Choroid plexus epithelial cell (primary cell): ENCODE results near the gene DPP6.

Source experiments
- DNase-seq: peaks from one replicate; pipeline ENCODE4 v3.0.0-alpha.2; 2010; ENCODE audit warnings: low read depth
- H3K4me3 ChIP-seq: 2 replicates; pipeline ENCODE4 v1.5.1; 2011; ENCODE audit warnings: low read depth, mild to moderate bottlenecking, control low read depth, low read length, moderate library complexity
- TF ChIP-seq, protein P1 (sequence below): conservative IDR thresholded peaks from 2 replicates; pipeline ENCODE4 v1.5.1; 2011; ENCODE audit warnings: low read depth, mild to moderate bottlenecking, control low read depth, inconsistent platforms, low read length, moderate library complexity

DPP6 gene

DNA sequence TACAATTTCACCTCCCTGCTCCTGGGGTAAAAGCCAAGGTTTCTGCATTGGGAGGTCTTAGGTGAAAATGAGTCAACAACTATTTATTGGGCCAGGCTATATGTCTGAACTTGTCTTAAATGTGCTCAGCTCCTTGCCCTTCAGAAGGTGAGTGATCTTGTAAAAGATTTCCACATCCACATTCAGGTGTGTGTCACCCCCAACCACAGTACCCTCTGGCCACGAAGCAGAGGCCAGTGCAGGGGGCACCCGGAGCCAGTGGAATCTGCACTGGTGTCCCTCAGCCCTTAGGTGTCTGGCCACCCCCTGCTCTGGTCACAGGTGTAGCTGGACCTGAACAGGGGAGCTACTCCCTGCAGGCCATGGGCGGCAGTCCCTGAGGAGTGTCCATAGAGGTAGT lies 752.3 kb downstream of the DPP6 start:
- no peak overlapping the region for H3K4me3 ChIP-seq
- DNase-seq = no peak
- TF ChIP-seq, protein P1, sequence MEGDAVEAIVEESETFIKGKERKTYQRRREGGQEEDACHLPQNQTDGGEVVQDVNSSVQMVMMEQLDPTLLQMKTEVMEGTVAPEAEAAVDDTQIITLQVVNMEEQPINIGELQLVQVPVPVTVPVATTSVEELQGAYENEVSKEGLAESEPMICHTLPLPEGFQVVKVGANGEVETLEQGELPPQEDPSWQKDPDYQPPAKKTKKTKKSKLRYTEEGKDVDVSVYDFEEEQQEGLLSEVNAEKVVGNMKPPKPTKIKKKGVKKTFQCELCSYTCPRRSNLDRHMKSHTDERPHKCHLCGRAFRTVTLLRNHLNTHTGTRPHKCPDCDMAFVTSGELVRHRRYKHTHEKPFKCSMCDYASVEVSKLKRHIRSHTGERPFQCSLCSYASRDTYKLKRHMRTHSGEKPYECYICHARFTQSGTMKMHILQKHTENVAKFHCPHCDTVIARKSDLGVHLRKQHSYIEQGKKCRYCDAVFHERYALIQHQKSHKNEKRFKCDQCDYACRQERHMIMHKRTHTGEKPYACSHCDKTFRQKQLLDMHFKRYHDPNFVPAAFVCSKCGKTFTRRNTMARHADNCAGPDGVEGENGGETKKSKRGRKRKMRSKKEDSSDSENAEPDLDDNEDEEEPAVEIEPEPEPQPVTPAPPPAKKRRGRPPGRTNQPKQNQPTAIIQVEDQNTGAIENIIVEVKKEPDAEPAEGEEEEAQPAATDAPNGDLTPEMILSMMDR = no peak

- TF ChIP-seq, protein P1 = no peak
- H3K4me3 ChIP-seq = no peak overlapping the region
- DNase-seq = no peak
Measured at GRCh38 chr7:154812027-154812426, 759.8 kb downstream of the DPP6 start.

DNA sequence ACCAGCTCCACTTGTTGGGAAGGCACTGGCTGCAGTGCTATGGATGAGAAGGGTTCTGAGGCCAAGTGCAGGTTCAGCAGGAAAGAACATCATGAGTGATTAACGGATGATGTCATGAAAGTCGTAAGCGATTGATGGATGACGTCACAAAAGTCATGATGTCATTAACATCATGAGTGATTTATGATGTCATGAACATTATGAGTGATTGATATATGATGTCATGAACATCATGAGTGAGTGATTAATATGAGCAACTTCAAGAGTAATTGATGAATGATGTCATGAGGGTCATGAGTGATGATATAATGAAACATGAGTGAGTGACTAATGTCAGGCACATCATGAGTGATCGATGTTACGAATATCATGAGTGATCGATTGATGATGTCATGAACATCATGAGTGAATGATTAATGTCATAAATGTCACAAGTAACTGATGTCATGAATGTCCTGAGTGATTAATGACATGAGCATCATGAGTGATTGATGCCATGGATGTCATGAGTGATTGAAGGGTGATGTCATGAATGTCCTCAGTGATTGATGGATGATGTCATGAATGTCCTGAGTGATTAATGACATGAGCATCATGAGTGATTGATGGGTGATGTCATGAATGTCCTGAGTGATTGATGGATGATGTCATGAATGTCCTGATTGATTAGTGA lies 765.2 kb downstream of the DPP6 start:
- DNase-seq = no peak
- H3K4me3 ChIP-seq = no peak overlapping the region
- TF ChIP-seq, protein P1 = no peak

DNA sequence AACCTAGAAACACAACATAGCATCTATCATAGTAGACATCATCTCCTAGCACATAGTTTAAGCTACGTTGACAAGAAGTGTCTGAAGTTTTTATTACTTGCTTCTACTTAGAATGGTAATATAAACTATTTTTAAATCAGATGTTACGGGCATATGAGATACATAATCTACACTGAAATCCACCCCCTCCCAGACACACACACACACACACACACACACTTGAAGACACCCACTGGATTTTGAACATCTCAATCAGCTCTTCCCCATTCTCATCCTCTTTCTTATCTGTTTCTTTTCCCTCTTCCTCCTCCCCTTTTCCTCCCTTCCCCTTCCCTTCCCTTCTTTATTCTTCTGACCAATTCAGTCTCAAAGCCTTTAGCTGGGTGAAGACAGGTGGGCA lies 774.8 kb downstream of the DPP6 start:
- TF ChIP-seq, protein P1 = no peak
- DNase-seq = no peak
- no peak overlapping the region for H3K4me3 ChIP-seq

- no peak overlapping the region for H3K4me3 ChIP-seq
- DNase-seq = no peak
- TF ChIP-seq, protein P1 = no peak
Measured at GRCh38 chr7:154832557-154833138, 780.5 kb downstream of the DPP6 start.

- no peak overlapping the region for H3K4me3 ChIP-seq
- DNase-seq = no peak
- TF ChIP-seq, protein P1 = no peak
Measured at GRCh38 chr7:154836021-154836448, 783.8 kb downstream of the DPP6 start.

- TF ChIP-seq, protein P1 = no peak
- H3K4me3 ChIP-seq = no peak overlapping the region
- DNase-seq = no peak
Measured at GRCh38 chr7:154837087-154837486, 784.9 kb downstream of the DPP6 start.
